DMS153 treated with DMSO at 0.1 percent for 48 hours (cell line): ENCODE results near the gene FBXL17.

Experiments
- DNase-seq: peaks from one replicate; lab custom pipeline; 2025; ENCODE audit not compliant: unreplicated experiment; lab: John Stamatoyannopoulos, UW

The FBXL17 gene

DNA sequence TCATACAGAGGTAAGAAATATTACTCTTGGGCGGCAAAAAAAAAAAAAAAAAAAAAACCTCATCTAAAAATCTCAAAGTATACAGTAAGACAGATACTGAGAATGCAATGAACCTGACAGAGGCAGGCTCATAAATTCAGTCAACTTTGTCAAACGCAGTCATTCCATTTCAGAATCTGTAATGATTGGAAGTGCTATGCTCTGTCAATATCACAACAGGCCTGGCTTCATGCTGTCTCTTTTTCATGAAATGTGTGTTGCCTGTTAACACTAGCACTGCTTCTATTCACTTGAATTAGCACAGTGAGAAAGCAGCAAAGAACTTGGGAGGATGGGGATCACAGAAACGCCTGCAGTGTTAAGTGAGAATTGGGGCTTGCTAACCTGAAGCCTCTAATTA is 510.9 kb downstream of the FBXL17 start:
- no peak for DNase-seq

DNA sequence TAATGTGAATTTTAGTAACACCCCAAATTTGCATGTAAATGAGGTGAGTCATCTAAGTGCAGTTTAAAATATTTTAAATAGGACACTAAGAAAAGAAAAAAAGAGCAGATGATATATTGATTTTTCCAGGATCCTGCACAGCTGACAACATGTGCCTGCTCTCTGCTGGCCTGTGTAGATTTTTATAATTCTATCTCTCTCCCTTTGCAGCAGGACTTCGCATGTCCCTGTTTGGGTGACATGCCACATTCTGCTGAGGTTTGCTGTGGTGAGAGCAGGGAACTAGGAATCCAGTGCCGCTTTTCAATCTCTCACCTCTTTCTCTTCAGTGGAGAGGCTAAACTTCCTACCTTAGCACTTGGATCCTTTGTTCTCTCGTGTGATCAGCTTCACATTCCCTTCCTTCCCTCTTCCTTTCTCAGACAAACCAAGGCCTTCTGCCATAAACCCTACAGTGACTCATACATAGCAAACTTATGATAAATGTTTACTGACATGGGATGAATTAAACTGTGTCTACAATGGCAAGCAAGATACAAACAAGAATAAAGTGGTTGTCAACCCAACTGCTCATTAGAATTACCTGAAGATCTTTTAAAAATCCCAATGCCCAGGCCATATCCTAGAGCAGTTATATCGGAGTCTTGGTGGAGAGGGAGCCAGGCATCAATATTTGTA is 512.3 kb downstream of the FBXL17 start:
- DNase-seq, result no peak

DNA sequence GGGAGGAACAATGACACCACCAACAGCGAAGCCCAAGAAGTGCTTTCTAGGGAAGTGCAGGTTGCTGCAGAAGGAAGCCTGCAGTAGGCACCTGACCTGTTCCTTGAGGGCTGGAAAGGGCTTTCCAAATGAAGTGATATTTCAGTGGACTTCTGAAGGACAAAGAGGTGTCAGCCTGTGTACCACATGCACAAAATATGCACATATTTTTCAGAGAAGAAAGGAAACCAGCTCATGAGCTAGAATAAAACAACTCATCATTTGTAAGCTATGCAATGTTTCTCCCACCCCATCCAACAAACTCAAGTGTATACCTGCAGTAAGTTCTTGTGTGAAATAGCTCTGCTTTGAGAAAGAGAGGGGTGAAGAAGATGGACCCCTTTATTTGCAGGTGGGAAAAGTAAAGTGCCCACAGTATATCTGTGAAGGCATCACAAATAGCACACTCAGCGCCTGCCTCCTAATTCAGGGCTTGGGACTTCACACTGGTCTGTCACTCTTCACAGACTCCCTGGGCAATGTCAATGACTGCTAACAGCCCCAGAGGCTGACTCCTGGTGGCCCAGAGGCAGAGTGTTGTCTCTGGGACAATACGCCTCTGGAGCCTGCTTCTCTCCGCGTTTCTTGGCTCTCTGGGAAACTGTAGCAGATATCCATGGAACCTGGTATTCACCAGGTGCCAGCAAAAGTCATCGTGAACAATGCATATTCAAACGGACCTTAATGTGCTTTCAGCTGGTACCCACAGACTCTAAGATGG is 513.1 kb downstream of the FBXL17 start:
- no peak for DNase-seq

DNA sequence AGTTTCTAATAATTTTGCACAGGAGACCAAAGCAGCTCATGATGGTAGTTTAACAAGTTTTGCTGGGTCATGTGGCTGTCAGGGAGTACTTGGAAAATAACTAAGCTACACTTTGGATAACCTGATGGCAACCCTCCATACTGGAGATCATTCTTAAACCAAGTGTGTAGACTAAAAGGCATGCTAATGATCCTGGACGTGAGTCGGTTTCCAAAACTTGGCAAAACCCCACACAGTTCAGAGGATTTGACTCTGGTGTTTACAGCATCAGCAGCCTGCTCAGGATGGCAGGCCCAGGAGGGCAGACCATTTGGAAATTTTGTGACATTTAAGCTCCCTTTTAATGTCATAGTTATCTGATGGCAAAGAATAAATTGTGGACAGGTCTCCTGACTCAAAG is 514.6 kb downstream of the FBXL17 start:
- no peak for DNase-seq

DNA sequence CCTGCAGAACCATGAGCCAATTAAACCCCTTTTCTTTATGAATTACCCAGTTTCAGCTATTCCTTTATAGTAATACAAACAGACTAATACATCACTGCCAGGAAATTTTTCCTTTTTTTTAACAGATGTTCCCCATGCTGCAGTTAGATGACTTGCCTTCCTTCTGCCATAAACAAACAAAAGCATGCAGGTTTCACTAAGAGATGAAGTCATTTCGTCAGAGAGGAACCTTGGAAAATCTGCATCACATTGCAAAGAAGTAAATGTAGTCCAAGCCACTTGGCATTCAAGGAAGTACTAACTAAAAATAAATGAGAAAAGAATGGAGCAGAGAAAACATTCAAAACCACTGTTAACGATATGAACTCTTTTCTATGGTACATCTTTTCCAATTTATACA is 517.1 kb downstream of the FBXL17 start:
- no peak for DNase-seq

DNA sequence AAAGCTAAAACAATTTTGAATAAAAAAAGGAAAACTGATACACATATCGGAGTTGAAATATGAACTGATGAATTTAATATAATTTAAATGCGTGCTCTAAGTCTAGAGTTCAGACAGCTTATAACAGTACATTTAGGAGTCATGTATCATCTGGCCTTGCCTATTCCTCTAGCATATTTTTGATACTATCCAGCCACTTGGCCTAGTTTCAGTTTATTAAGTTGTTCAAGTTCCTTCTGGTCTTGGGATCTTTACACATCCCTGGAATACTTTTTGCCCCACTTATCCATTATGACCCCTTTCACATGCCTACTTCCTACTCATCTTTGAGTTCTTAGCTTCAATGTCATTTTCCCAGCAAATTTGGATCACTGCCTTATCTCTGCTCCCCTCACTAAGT is 518.8 kb downstream of the FBXL17 start:
- DNase-seq, result no peak

DNA sequence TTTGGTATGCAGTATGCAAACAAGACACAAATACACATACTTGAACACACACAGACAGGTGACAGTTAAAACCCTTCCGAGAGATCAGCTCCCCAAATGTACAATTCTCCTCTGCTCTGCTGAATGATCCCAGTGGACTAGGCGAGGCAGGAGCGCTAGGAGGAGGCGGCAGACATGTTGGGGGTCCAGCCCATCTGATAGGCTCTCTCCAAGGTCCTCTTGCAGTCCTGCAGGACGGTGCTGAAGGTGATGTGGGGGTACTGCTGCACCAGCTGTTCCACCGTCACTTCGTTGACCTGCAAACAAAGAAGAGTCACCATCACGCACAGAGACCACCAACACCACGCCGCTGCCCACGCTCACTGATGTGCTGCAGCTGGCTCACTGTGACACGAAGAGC is 520.3 kb downstream of the FBXL17 start:
- DNase-seq, result no peak

DNA sequence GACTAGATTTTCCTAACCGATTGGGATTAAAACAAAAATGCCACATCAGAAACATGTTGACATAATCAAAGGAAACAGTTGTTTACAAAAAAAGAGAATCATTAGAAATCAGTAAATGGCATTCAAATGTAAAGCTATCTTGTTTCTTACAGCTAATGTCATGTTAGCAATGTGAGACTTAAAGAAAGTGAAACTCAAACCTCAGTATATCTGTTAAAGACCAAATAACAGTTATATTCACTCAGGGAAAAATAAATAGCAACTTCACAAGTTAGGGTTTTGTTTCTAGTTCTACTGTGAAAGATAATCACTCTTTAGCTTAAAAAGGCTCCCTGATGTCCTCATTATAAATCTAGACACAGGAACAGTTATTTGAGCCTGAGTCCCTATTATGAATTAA is 521.9 kb downstream of the FBXL17 start:
- DNase-seq, result no peak

DNA sequence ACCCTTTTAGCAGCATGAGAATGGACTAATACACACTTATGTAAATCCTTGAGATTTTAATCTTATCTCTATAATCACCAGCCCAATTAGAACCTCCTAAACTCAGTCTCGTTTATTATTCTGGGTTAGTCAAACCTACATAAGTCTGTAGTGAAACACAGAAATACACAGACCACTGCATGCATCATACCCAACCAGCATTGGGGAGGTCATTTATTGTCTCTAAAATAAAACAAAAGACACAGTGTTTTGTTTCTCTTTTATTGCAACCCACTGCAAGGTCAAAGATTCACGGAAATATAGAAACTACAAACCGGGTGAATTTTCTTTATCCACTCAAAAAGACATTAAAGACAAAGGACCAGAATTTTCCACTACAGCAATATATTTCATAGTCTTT is 523.1 kb downstream of the FBXL17 start:
- DNase-seq, result no peak

DNA sequence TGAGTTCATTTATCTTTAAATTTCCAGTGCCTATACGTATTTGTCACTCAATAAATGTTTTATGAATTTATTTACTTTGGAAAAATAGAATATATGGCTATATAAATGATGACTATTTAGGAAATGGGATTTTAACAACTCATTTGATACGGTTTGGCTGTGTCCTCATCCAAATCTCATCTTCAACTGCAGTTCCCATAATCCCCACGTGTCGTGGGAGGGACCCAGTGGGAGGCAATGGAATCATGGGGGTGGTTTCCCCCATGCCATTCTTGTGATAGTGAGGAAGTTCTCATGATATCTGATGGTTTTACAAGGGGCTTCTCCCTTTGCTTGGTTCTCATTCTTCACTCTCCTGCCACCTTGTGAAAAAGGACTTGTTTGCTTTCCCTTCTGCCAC is 523.6 kb downstream of the FBXL17 start:
- no peak for DNase-seq

DNA sequence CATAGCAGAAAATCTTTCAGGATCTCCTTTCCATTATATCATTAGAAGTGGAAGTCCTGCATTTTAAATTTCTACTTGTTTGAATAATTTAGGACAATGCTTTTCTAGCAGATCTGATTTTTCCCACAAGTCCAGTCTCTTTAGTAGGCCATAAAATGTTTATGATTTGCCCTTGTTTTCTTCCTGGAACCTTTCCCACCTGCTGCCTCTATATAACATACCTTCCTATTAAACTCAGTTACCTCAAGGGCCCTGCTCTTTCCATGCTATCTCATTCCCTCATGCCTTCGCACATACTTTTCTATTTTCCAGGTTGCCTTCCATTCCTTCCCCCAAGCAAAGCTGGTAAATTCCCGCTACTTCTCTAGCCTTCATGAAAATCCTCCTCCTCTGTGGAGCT is 524.1 kb downstream of the FBXL17 start:
- DNase-seq, result no peak

DNA sequence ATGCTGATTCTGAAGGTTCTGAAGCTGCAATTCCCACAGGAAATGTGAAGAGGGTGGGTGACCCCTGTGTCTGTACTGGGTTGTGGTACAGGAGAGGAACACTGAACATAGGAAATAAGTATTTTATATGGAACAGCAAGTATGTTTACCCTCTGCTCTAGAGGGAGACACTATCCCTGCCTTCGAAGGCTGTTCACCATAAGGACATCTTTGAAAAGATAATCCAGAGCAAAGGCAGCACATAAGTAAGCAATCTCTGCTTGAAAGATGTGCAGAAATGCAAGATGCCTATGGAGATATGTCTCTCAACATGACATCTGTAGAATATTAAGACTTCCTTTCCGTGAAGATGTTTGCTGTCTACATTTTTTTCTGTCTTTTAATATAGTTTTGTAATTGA is 526.7 kb downstream of the FBXL17 start:
- DNase-seq, result no peak

DNA sequence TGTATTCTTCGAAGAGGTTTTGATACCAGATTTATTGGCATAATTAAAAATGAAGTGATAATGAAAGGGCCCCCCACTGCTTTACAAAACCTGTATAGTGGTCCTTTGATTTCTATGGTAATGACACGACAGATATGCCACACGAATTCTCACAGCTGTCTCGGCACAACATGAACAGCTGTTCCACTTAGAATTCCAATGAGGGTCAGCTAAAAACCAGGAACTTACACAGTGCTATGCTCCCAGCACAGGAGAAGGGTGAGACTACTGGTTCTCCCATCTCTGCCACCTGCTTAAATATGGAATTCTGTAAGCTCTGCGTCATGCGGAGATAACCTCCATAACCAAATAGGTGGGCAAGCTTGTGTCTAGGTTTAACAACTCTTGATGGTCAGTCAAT is 528.2 kb downstream of the FBXL17 start:
- DNase-seq, result no peak

DNA sequence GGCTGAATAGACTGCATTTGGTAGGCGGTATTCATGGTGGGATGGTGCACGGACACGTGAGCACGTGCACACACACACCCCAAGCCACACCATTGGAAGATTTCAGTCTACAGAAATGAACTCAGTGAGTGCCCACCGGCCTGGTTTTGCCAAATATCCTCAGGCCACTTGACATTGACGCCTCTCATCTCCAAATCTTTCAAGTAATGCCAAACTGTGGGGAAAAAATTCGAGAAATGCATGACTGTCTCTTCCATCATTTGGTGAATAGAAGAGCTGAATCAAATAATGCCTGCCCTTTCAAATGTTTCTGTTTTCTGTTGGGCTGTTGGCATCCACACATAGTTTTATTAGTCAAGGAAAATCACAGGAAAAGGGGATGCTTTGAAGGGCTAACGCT is 528.9 kb downstream of the FBXL17 start:
- DNase-seq, result no peak

DNA sequence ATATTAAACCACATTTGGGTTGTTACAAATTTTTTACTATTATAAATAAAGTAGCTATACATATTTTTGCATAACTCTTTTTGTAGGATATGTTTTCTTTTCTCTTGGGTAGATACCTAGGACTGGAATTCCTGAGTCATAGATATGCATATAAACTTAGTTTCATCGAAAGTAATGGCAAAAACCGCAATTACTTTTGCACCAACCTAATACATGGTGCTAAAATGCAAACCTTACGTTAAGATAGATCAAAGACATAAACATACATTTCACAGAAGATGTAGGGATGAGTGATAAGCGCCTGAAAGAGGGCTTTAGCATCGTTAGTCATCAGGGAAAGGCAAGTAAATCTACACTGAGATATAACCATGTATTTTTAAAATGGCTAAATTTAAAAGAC is 532.8 kb downstream of the FBXL17 start:
- DNase-seq, result no peak

DNA sequence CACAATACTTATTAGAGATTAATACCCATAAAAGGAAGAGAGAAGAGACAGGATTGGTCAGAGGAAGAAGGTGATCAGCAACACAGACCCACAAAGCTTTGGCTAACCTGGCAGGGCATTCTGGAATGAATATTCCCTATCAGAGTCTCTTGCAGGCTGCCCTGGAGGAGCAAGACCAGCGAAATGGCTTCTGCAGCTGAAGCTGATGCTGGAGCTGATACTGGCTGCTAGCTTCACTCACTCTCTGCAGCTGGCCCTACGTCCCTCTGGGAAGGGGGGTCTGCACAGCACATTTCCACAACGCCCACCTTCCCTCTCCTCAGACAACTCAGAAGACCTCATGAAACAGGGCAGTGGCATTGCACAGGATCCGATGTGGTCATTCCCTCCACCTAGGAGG is 541.3 kb downstream of the FBXL17 start:
- DNase-seq, result no peak

DNA sequence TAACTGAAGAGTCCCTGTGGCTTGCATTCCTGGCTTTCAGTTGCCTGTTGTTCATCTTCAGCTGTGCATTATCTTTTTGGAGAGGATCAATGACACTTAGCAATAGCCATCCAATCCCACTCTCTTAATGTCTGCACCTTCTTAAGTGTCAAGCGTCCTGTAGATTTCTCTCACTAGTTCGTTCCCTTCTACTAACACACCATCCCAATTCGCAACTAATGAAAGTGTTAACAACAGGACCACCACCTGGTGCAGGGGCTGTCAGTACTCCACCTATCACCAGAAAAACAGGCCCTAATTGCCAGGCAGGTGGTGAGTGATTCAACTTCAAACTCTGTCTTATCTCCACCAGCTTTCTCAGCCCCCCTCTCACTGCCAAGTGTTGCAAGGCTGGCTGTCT is 541.7 kb downstream of the FBXL17 start:
- DNase-seq, result no peak

DNA sequence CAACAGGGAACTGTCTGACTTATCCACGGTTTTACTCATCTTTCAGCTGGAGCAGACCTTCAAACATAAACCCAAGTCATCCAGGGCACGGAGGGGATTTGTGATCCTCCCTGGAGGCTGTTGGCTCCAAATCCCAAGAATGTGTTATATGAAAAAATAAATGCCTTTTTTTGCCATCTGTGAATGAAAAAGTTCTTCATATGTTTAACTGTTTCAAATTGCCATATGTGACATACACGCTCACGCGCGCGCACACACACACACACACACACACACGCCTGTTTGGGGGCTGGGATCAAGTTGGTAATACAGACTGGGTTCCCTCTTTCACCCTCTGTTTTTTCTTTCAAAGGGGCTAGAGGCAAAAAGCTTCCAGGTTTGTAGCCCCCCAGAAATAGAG is 546.8 kb downstream of the FBXL17 start:
- no peak for DNase-seq

DNA sequence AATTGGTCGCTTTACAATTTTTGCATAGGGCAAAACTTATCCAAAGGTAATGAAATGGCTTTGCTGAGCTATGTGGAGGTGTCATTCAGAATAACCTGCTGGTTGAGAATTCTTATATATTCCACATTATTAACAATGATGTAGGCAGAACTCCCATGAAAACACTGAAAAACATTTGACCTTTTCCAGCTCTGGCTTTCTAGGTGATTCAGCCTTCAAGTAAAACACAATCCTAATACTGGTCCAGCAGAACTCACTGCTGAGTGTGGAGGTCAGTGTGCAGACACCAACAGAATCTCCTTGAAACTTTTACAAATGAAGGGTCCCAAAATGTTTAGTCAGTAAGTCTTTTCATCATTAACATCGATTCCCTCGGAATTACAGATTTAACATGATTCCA is 549.2 kb downstream of the FBXL17 start:
- no peak for DNase-seq

DNA sequence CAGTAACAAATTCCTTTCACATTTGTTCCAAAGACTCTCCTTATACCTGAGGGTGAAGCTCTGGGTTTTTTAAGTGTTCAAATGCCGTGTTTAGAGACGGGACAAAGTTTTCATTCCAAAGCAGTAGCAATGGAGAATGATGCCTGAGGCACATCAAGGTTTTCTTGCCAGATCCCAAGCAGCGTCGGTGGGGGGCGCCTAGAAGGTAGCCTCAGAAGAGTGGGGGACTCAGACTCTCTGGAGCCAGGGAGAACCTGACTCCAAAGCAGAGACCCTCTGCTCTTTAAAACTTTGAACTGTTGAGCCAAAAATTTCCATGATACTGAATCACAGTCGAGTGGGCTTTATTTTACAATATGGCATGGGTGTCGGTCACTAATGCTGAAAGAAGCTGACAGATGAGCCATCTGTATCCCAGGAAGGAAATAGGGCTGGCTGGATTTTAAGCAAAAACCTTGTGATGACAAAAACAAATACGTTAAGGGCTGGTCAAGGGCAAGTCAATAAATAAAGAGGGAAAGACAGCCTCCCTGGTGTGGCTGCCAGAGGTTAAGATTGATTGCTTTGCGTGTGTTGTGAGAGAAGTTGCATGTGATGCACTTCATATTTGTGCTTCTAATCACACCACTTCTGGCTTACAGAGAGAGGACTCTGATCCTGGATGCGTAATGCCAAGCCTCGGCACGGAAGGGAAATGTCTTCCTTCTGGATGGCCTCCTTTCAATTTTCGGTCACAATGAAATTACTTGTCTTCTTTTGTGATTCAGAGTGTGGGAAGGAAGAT is 550.1 kb downstream of the FBXL17 start:
- DNase-seq, result no peak

DNA sequence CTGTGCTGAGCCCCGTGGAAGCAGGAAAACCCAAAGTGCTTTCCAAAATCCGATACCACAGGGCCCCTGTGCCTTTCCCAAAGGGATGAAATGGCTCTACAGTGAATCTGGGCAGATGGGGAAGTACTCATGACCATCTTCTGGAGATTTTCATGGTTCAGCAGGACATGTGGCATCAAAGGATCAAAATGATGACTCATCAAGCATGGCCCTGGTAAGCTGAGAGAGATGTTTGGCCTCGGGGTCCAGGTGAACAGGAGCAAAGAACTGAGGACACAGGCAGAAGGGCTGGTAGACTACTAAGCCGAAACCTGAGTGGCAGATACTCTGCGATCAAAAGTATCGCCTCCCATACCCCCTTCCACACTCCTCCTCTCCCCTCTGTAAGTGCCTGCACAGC is 551.1 kb downstream of the FBXL17 start:
- DNase-seq, result no peak

DNA sequence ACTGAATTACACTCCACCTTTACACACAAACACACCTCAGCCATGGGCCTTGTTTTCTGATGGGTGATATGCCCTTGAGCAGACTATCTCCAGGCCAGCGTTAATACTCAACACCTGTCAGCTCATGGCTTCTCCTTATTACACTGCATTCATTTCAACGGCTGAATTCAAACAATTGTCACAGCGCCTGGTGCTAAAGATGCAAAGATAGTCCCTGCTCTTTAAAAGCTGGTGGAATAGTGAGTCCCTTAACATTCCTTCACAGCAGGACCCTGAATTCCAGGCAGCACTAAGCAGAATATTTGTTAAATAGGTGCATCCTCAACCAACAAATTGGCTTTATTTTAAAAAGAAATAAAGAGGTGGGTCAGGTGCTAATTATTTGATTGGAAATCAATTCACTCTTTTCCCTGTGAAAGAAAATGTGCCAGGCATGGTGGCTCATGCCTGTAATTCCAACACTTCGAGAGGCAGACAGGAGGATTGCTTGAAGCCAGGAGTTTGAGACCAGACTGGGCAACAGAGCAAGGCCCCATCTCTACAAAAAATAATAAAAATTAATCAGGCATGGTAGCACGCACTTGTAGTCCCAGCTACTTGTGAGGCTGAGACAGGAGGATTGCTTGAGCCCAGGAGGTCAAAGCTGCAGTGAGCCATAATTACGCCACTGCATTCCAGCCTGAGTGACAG is 555.4 kb downstream of the FBXL17 start:
- DNase-seq, result no peak
